Body of pancreas (tissue), 4 donors: ENCODE results near the gene SRPRB.

Experiments used
- CTCF ChIP-seq, 7 experiments: fragments of 450-650 bp in 4 of 7; fragments of 200-600 bp in 3 of 7; sonication (generic) in 3 of 7; IDR thresholded peaks; one replicate each; pipeline ENCODE4 v1.5.1; 2016 to 2019; ENCODE audit warnings: antibody characterized with exemption in 7 of 7
- POLR2A ChIP-seq, 3 donors: fragments of 450-650 bp; IDR thresholded peaks; one replicate each; pipeline ENCODE4 v1.6.1; 2016; ENCODE audit warnings: antibody characterized with exemption in 3 of 3, mild to moderate bottlenecking in 2 of 3

GRCh38 chr3:133830071-133830470 is 24.5 kb downstream of the SRPRB start:
- no peak for TF ChIP-seq CTCF (IDR thresholded peaks at IDR 0.05)
- TF ChIP-seq POLR2A (IDR thresholded peaks at IDR 0.05), result no peak
